DND-41 (cell line): Measurements from ENCODE around the gene HDAC8.

Source experiments
- ATAC-seq: fragments of 200-7000 bp; cut with Tn5 transposase; 3 replicates; pipeline ENCODE4 v1.9.1; 2021; ENCODE audit warnings: low read depth; ENCODE audit not compliant: insufficient read depth
- DNase-seq: peaks from one replicate; pipeline ENCODE4 v3.0.0-alpha.2; 2020
- H2AFZ ChIP-seq: 2 replicates; pipeline ENCODE4 v1.6.0; 2012; ENCODE audit warnings: low read depth, low read length
- H3K27ac ChIP-seq: 2 replicates; pipeline ENCODE4 v1.5.1; 2012; ENCODE audit warnings: low read length, inconsistent platforms
- H3K27me3 ChIP-seq: fragments of 200-600 bp; sonication (generic); 2 replicates; pipeline ENCODE4 v1.6.0; 2012; ENCODE audit warnings: low read length, mild to moderate bottlenecking, inconsistent platforms; ENCODE audit not compliant: insufficient read depth, poor library complexity
- H3K36me3 ChIP-seq: 2 replicates; pipeline ENCODE4 v1.5.1; 2012; ENCODE audit warnings: low read length, inconsistent platforms; ENCODE audit not compliant: insufficient read depth
- H3K4me1 ChIP-seq: 2 replicates; pipeline ENCODE4 v1.5.1; 2012; ENCODE audit warnings: mild to moderate bottlenecking, low read length; ENCODE audit not compliant: insufficient read depth
- H3K4me2 ChIP-seq: 2 replicates; pipeline ENCODE4 v1.6.0; 2012; ENCODE audit warnings: mild to moderate bottlenecking, moderate library complexity, low read length, inconsistent platforms; ENCODE audit not compliant: insufficient read depth
- H3K4me3 ChIP-seq, 2 experiments: fragments of 200-600 bp in 1 of 2; shearing (Covaris generic) in 1 of 2; 2 replicates each; pipeline ENCODE4 v1.5.1; 2012 to 2016; ENCODE audit warnings: inconsistent platforms in 2 of 2, low read length in 2 of 2, mild to moderate bottlenecking in 2 of 2, low read depth in 1 of 2, moderate library complexity in 1 of 2
- H3K79me2 ChIP-seq: 2 replicates; pipeline ENCODE4 v1.6.0; 2012; ENCODE audit warnings: low read length, inconsistent platforms; ENCODE audit not compliant: insufficient read depth
- H3K9ac ChIP-seq: 2 replicates; pipeline ENCODE4 v1.6.0; 2012; ENCODE audit warnings: low read depth, mild to moderate bottlenecking, inconsistent platforms, low read length, moderate library complexity
- H3K9me3 ChIP-seq: 2 replicates; pipeline ENCODE4 v1.5.1; 2012; ENCODE audit warnings: low read length, moderate library complexity, mild to moderate bottlenecking, inconsistent platforms; ENCODE audit not compliant: insufficient read depth, severe bottlenecking
- H4K20me1 ChIP-seq: 2 replicates; pipeline ENCODE4 v1.6.0; 2012; ENCODE audit warnings: low read length; ENCODE audit not compliant: insufficient read depth
- CTCF ChIP-seq: IDR thresholded peaks from 2 replicates; pipeline ENCODE4 v1.5.1; 2012; ENCODE audit warnings: borderline replicate concordance, low read length, moderate library complexity, mild to moderate bottlenecking; ENCODE audit not compliant: poor library complexity, severe bottlenecking; ENCODE audit errors: extremely low read depth
- EZH2 ChIP-seq: IDR thresholded peaks from 3 replicates; pipeline ENCODE4 v1.6.1; 2012; ENCODE audit warnings: borderline replicate concordance, low read depth, mild to moderate bottlenecking, moderate library complexity, low read length, inconsistent platforms; ENCODE audit not compliant: severe bottlenecking

Gene HDAC8

GRCh38 chrX:72475952-72476668, 96.5 kb downstream of the HDAC8 start:
- H3K9ac ChIP-seq, result no peak overlapping the region
- no peak overlapping the region for H2AFZ ChIP-seq
- no peaks in the 10 kb centered on the region for H3K9me3 ChIP-seq
- no peak overlapping the region for H3K27ac ChIP-seq
- no peak overlapping the region for H3K4me2 ChIP-seq
- no peaks in the 10 kb centered on the region for H3K27me3 ChIP-seq
- no peak for TF ChIP-seq EZH2
- no peak for TF ChIP-seq CTCF
- H4K20me1 ChIP-seq, result no peaks in the 10 kb centered on the region
- no peak overlapping the region for H3K4me3 ChIP-seq
- H3K36me3 ChIP-seq, result no peaks in the 10 kb centered on the region
- DNase-seq, result no peak
- no peaks in the 10 kb centered on the region for H3K79me2 ChIP-seq
- no peak for ATAC-seq
- H3K4me1 ChIP-seq, result no peaks in the 10 kb centered on the region

DNA sequence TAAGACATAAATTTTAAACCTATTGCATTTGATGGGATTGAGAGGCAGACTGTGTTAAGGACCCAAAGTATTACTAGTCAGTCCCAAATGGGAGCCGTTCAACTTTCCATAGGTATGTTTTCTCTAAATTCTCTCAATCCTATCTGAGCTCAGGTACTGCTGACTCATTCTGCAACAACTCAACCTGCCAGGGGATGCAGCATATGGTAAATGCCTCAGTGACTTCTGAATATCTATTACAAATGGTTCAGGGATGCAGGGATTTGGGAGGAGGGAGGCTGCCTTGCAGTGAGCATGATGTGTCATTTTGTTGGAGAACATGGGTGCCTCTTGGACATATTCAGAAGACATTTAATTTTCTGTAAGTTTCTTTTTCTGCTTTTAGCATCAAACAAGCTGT, 97.3 kb downstream of the HDAC8 start:
- H3K4me1 ChIP-seq, result no peaks in the 10 kb centered on the region
- no peak overlapping the region for H3K9ac ChIP-seq
- no peak overlapping the region for H2AFZ ChIP-seq
- H3K27ac ChIP-seq, result no peak overlapping the region
- no peak overlapping the region for H3K4me2 ChIP-seq
- H4K20me1 ChIP-seq, result no peaks in the 10 kb centered on the region
- DNase-seq, result no peak
- no peaks in the 10 kb centered on the region for H3K79me2 ChIP-seq
- ATAC-seq, result no peak
- no peaks in the 10 kb centered on the region for H3K9me3 ChIP-seq
- H3K27me3 ChIP-seq, result no peaks in the 10 kb centered on the region
- TF ChIP-seq CTCF (no peak), EZH2 (no peak)
- H3K4me3 ChIP-seq, result no peak overlapping the region
- H3K36me3 ChIP-seq, result no peaks in the 10 kb centered on the region

- DNase-seq, result no peak
- H4K20me1 ChIP-seq, result no peaks in the 10 kb centered on the region
- no peak overlapping the region for H3K27ac ChIP-seq
- no peak overlapping the region for H3K4me3 ChIP-seq
- H2AFZ ChIP-seq, result no peak overlapping the region
- H3K9me3 ChIP-seq, result no peaks in the 10 kb centered on the region
- no peak overlapping the region for H3K4me2 ChIP-seq
- H3K9ac ChIP-seq, result no peak overlapping the region
- H3K4me1 ChIP-seq, result no peaks in the 10 kb centered on the region
- no peaks in the 10 kb centered on the region for H3K36me3 ChIP-seq
- ATAC-seq, result no peak
- H3K79me2 ChIP-seq, result no peaks in the 10 kb centered on the region
- no peaks in the 10 kb centered on the region for H3K27me3 ChIP-seq
- TF ChIP-seq CTCF (no peak), EZH2 (no peak)
Measured at GRCh38 chrX:72470532-72471223, 102.0 kb downstream of the HDAC8 start.

- Histone ChIP-seq H2AFZ (no peak overlapping the region), H3K27me3 (no peaks in the 10 kb centered on the region), H3K4me3 (no peak overlapping the region), H3K4me1 (no peaks in the 10 kb centered on the region), H3K79me2 (no peaks in the 10 kb centered on the region), H3K9ac (no peak overlapping the region), H4K20me1 (no peaks in the 10 kb centered on the region), H3K4me2 (no peak overlapping the region), H3K27ac (no peak overlapping the region), H3K9me3 (no peaks in the 10 kb centered on the region), H3K36me3 (no peaks in the 10 kb centered on the region)
- DNase-seq, result no peak
- no peak for TF ChIP-seq CTCF
- TF ChIP-seq EZH2, result no peak
- ATAC-seq, result no peak
Measured at GRCh38 chrX:72470117-72470516, 102.5 kb downstream of the HDAC8 start.
